ES-I3 (cell line): ENCODE measurements around the gene MARK3.

ENCODE experiments used
- H3K36me3 ChIP-seq: 2 replicates; pipeline ENCODE4 v1.6.1; 2013; ENCODE audit warnings: mild to moderate bottlenecking, low read length, control low read depth, moderate library complexity; ENCODE audit not compliant: insufficient read depth
- H3K4me1 ChIP-seq: 2 replicates; pipeline ENCODE4 v1.6.1; 2013; ENCODE audit warnings: mild to moderate bottlenecking, control low read depth, low read length; ENCODE audit not compliant: insufficient read depth
- H3K9ac ChIP-seq: 2 replicates; pipeline ENCODE4 v1.6.1; 2013; ENCODE audit warnings: low read depth, mild to moderate bottlenecking, low read length, moderate library complexity
- H3K9me3 ChIP-seq: 2 replicates; pipeline ENCODE4 v1.6.1; 2013; ENCODE audit warnings: mild to moderate bottlenecking, low read length, moderate library complexity; ENCODE audit not compliant: control insufficient read depth, insufficient read depth

MARK3 gene

GRCh38 chr14:103544388-103545218 is 159.4 kb downstream of the MARK3 start:
- Histone ChIP-seq H3K36me3 (no peaks in the 10 kb centered on the region), H3K9ac (no peak overlapping the region), H3K4me1 (peaks cover 33% of the 10 kb centered on the region; the same call in 1 of the 2 replicates), H3K9me3 (no peaks in the 10 kb centered on the region)

- Histone ChIP-seq H3K4me1 (peaks cover 33% of the 10 kb centered on the region; the same call in 1 of the 2 replicates), H3K9me3 (no peaks in the 10 kb centered on the region), H3K9ac (no peak overlapping the region), H3K36me3 (no peaks in the 10 kb centered on the region)
These were observed 160.2 kb downstream of the MARK3 start for GRCh38 chr14:103545219-103545914.

GRCh38 chr14:103545915-103546651 is 160.9 kb downstream of the MARK3 start:
- no peak overlapping the region for H3K9ac ChIP-seq
- peaks cover 33% of the 10 kb centered on the region; the same call in 1 of the 2 replicates for H3K4me1 ChIP-seq
- H3K9me3 ChIP-seq: no peaks in the 10 kb centered on the region
- H3K36me3 ChIP-seq: no peaks in the 10 kb centered on the region

GRCh38 chr14:103546652-103547454 is 161.6 kb downstream of the MARK3 start:
- Histone ChIP-seq H3K9me3 (no peaks in the 10 kb centered on the region), H3K36me3 (no peaks in the 10 kb centered on the region), H3K9ac (no peak overlapping the region), H3K4me1 (peaks cover 25% of the 10 kb centered on the region; the same call in 1 of the 2 replicates)

- Histone ChIP-seq H3K9me3 (no peaks in the 10 kb centered on the region), H3K9ac (no peak overlapping the region), H3K4me1 (peaks cover 19% of the 10 kb centered on the region; the same call in 1 of the 2 replicates), H3K36me3 (no peaks in the 10 kb centered on the region)
These were observed 162.3 kb downstream of the MARK3 start for GRCh38 chr14:103547455-103547940.

- H3K9ac ChIP-seq: no peak overlapping the region
- H3K9me3 ChIP-seq: no peaks in the 10 kb centered on the region
- no peaks in the 10 kb centered on the region for H3K36me3 ChIP-seq
- peaks cover 16% of the 10 kb centered on the region; the same call in 1 of the 2 replicates for H3K4me1 ChIP-seq
These were observed 162.8 kb downstream of the MARK3 start for GRCh38 chr14:103547941-103548462.

GRCh38 chr14:103548463-103549351 is 163.5 kb downstream of the MARK3 start:
- H3K9me3 ChIP-seq: no peaks in the 10 kb centered on the region
- H3K9ac ChIP-seq: no peak overlapping the region
- no peaks in the 10 kb centered on the region for H3K36me3 ChIP-seq
- peaks cover 9% of the 10 kb centered on the region; the same call in 1 of the 2 replicates for H3K4me1 ChIP-seq

GRCh38 chr14:103549361-103550311 is 164.4 kb downstream of the MARK3 start:
- Histone ChIP-seq H3K4me1 (peaks cover 2% of the 10 kb centered on the region; the same call in 1 of the 2 replicates), H3K9ac (no peak overlapping the region), H3K9me3 (no peaks in the 10 kb centered on the region)

GRCh38 chr14:103550451-103551337 is 165.5 kb downstream of the MARK3 start:
- Histone ChIP-seq H3K4me1 (no peaks in the 10 kb centered on the region), H3K9me3 (no peaks in the 10 kb centered on the region), H3K9ac (no peak overlapping the region), H3K36me3 (no peaks in the 10 kb centered on the region)

More at GRCh38 chr14:103549361-103550311, 164.4 kb downstream of the MARK3 start:
- H3K36me3 ChIP-seq: no peaks in the 10 kb centered on the region

- Histone ChIP-seq H3K9me3 (no peaks in the 10 kb centered on the region), H3K4me1 (no peaks in the 10 kb centered on the region), H3K9ac (no peak overlapping the region), H3K36me3 (no peaks in the 10 kb centered on the region)
These were observed 166.1 kb downstream of the MARK3 start for GRCh38 chr14:103551338-103551762.
